Cardiac fibroblast (primary cell): Measurements from ENCODE around the gene PVALEF.

Experiments used
- DNase-seq, 2 donors: peaks; one replicate each; pipeline versions ENCODE4 v3.0.0 to v3.0.0-alpha.2; 2010; ENCODE audit warnings: low read depth in 2 of 2
- H3K4me3 ChIP-seq, 2 donors: replicated peaks in 1 of 2; 1 replicate in 1 of 2; 2 replicates in 1 of 2; pipeline ENCODE4 v1.5.1; 2011; ENCODE audit warnings: low read depth in 2 of 2, low read length in 2 of 2, mild to moderate bottlenecking in 2 of 2, moderate library complexity in 1 of 2
- TF ChIP-seq, protein P1 (sequence below): IDR thresholded peaks from one replicate; pipeline ENCODE4 v1.5.1; 2011; ENCODE audit warnings: low read depth, mild to moderate bottlenecking, low read length, inconsistent platforms

The PVALEF gene

GRCh38 chr17:81161972-81162371, 3.3 kb upstream of the PVALEF start:
- TF ChIP-seq, protein P1, sequence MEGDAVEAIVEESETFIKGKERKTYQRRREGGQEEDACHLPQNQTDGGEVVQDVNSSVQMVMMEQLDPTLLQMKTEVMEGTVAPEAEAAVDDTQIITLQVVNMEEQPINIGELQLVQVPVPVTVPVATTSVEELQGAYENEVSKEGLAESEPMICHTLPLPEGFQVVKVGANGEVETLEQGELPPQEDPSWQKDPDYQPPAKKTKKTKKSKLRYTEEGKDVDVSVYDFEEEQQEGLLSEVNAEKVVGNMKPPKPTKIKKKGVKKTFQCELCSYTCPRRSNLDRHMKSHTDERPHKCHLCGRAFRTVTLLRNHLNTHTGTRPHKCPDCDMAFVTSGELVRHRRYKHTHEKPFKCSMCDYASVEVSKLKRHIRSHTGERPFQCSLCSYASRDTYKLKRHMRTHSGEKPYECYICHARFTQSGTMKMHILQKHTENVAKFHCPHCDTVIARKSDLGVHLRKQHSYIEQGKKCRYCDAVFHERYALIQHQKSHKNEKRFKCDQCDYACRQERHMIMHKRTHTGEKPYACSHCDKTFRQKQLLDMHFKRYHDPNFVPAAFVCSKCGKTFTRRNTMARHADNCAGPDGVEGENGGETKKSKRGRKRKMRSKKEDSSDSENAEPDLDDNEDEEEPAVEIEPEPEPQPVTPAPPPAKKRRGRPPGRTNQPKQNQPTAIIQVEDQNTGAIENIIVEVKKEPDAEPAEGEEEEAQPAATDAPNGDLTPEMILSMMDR = no peak
- no peak overlapping the region for H3K4me3 ChIP-seq
- no peak for DNase-seq

- no peak for DNase-seq
- TF ChIP-seq, protein P1 = no peak
- H3K4me3 ChIP-seq = no peak overlapping the region
Observed at GRCh38 chr17:81162491-81162890, 2.8 kb upstream of the PVALEF start.

GRCh38 chr17:81163051-81163695, 2.1 kb upstream of the PVALEF start:
- TF ChIP-seq, protein P1 = no peak
- no peak overlapping the region for H3K4me3 ChIP-seq
- DNase-seq = no peak

DNA sequence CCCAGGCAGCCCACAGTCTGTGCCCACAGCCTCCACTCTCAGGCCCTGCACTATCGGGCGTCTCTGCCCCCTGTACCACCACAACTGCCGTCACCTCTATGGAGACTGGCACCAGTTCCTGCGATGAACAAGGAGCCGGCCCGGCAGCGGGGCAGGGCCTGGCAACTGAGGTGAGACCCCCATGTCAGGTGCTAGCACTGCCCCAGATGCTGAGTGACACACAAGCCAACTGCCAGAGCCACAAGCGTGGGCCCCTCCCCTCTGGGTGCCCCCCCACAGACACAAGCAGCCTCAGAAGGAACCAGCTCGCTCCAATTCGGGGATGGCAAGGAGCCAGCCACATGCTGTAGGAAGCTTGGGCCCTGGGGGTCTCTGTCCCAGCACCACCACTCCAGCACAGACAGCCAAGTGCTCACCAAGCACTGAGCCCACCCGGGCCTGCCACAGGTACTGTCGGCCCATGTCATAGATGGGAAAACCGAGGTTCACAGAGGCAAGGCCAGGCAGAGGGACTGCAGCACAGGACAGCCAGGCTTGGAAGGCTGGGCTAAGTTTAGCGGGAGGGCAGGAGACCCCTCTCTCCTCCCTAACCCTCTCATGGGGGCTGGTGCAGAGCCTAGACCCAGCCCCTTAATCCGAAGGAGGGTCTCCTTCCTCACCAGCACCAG, 1.5 kb upstream of the PVALEF start:
- TF ChIP-seq, protein P1 = no peak
- H3K4me3 ChIP-seq = no peak overlapping the region
- DNase-seq = no peak

DNA sequence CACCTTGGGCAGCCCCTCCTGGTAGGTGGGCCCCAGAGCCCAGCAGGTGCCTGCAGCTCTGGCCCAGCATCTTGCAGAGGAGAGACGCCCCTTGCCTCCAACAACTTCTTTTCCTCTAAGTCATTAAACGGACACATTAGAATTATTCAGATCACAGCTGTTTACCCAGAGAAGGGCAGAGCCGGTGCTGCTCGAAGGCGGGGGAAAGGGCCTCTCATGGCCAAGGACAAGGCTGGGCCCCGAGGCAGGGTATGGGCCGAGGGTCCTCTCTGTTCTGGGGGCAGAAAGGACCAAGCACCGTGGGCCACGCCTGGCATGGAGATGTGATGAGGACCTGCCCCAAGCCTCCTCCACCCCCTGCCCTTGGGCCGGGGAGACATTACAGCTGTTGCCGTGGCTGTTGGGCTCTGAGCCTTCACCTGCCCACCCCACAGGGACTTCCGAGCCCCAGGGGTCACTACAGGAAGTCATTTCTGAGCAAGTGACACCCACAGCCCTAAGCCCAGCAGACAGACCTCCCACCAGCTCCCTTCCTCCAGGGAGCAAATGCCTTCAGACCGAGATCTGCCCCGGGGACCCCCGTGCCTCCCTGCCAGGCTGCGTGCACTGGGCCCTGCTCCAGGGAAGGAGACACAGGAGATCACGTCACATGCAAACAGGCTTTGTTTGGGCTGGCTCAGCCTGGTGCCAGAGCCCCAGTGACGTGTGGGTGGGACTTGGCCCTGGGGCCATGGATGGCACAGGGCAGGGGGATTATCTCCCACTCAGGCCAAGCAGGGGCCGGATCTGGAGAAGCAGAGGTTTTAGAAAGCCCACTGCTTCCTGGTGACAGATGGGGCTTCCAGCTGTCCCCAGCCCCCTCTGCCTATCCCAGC, 699 bp upstream of the PVALEF start:
- H3K4me3 ChIP-seq = no peak overlapping the region
- TF ChIP-seq, protein P1 = no peak
- DNase-seq = no peak

DNA sequence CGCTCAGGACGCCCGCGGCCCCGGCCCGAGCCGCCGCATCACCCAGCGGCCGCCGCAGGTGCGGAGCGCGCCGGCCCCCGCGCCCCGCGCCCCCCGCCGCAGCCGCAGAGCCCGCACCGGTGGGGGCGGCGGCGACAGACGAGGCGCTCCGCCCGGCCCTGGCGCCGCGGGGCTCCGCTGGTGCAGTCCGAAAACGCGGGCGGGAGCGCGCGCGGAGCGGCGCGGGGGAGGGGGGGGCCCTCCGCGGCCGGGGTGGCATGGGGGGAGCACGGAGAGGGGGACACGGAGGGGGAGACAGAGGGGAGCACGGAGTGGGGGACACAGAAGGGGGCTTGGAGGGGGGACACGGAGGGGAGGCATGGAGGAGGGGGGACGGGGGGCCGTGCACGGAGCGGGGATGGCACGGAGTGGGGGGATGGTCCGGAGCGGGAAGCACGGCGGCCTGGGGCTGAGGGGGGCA, 756 bp downstream of the PVALEF start, which contains the start of gene AATK:
TSS of gene AATK (minus strand) at position 189 of the 460 bp plus-strand sequence. CDS start 229 bp downstream, outside the sequence.
- H3K4me3 ChIP-seq = no peak within 1 kb of the TSS
- TF ChIP-seq, protein P1 = no peak
- DNase-seq = no peak
